ENCODE data around the gene VSTM2L.
"Not testable (repeated sequence)": the region's sequence is repeated elsewhere in the genome, so short reads cannot be mapped to it uniquely, and the experiment has no call there.

VSTM2L gene

GRCh38 chr20:37902504-37903313, at the start of gene VSTM2L:
Gene VSTM2L, plus strand, starts transcription at chr20:37903127. Its CDS starts 224 bp downstream, at chr20:37903351.
- DNase-seq, result no peak

GRCh38 chr20:37853823-37854375, 49.0 kb upstream of the VSTM2L start:
- DNase-seq, result no peak

GRCh38 chr20:37856034-37856433, 46.9 kb upstream of the VSTM2L start:
- DNase-seq, result not testable (repeated sequence)

- no peak for DNase-seq
Observed at GRCh38 chr20:37856932-37857660, 45.8 kb upstream of the VSTM2L start.

GRCh38 chr20:37859406-37860171, 43.3 kb upstream of the VSTM2L start:
- no peak for DNase-seq

- no peak for DNase-seq
Observed at GRCh38 chr20:37863289-37863688, 39.6 kb upstream of the VSTM2L start.

- no peak for DNase-seq
Observed at GRCh38 chr20:37864298-37864697, 38.6 kb upstream of the VSTM2L start.

- no peak for DNase-seq
Observed at GRCh38 chr20:37866051-37866450, 36.9 kb upstream of the VSTM2L start.

GRCh38 chr20:37867289-37868195, 35.4 kb upstream of the VSTM2L start:
- DNase-seq, result no peak

- DNase-seq, result no peak
Observed at GRCh38 chr20:37868851-37869333, 34.0 kb upstream of the VSTM2L start.

- DNase-seq, result no peak
Observed at GRCh38 chr20:37869334-37869861, 33.5 kb upstream of the VSTM2L start.

GRCh38 chr20:37870294-37870693, 32.6 kb upstream of the VSTM2L start:
- no peak for DNase-seq

GRCh38 chr20:37871751-37872150, 31.2 kb upstream of the VSTM2L start:
- no peak for DNase-seq

- no peak for DNase-seq
Observed at GRCh38 chr20:37872161-37872560, 30.8 kb upstream of the VSTM2L start.

- DNase-seq, result no peak
Observed at GRCh38 chr20:37873884-37874283, 29.0 kb upstream of the VSTM2L start.

- no peak for DNase-seq
Observed at GRCh38 chr20:37875460-37876175, 27.3 kb upstream of the VSTM2L start.

GRCh38 chr20:37876863-37877262, 26.1 kb upstream of the VSTM2L start:
- DNase-seq, result no peak

GRCh38 chr20:37877832-37878772, 24.8 kb upstream of the VSTM2L start:
- DNase-seq, result no peak

- no peak for DNase-seq
Observed at GRCh38 chr20:37878835-37879599, 23.9 kb upstream of the VSTM2L start.

Measured in activated gamma-delta T cell treated with Interleukin-2 at 50 U/mL for 16 hours (primary cell).